ENCODE results near the gene KIF1A. TPM values are rescaled to one million over a fixed set of nuclear protein-coding genes. Genes with fewer than 3 reads are reported as not detected.

KIF1A gene
- total RNA-seq, 1 experiment from 2014 or later, result 298 TPM

DNA sequence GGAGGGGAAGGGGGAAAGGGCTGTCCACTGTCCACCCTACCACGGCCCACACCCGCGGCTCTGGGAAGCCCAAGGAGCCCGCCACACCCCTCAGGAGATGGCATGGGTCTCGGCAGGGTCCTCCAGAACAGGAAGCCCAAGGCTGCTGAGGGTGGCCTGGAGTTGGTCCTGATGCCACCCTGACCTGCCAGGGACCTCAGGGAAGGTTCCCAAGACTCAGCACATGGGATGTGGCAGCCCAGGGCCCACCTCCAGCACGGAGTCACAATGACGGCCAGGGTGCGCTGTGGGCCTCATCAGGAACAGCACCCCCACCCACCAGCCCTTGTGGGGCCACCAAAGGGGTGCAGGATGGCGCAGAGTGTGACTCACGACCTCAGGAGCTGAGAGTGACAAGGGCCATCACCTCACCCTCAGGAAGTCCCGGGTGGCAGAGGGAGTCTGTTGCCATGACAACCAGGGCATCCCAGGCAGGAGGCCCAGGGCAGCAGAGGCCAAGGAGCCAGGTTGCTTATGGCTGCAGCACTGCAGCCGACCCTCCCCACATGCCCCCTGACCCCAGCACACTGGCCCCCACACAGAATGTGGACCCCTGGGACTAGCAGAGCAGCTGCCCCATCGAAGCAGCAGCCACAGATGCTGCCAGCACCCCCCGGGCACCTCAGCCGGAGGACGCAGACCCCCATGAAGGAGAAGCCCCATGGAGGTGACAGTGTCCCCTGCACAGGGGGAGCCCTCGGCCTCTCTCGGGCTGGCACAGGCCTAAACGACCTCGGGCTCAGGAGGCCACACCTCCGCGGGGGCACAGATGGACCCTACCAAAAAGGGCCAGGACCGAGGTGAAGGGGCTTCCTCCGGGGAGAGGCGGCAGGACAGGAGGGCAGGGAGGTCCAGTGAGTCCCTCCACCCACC is 34.3 kb downstream of the KIF1A start:
- H3K27ac Mint-ChIP-seq (ENCODE audit: unreplicated experiment), result no peak overlapping the region
- DNase-seq, result no peak
- TF ChIP-seq, protein P1, sequence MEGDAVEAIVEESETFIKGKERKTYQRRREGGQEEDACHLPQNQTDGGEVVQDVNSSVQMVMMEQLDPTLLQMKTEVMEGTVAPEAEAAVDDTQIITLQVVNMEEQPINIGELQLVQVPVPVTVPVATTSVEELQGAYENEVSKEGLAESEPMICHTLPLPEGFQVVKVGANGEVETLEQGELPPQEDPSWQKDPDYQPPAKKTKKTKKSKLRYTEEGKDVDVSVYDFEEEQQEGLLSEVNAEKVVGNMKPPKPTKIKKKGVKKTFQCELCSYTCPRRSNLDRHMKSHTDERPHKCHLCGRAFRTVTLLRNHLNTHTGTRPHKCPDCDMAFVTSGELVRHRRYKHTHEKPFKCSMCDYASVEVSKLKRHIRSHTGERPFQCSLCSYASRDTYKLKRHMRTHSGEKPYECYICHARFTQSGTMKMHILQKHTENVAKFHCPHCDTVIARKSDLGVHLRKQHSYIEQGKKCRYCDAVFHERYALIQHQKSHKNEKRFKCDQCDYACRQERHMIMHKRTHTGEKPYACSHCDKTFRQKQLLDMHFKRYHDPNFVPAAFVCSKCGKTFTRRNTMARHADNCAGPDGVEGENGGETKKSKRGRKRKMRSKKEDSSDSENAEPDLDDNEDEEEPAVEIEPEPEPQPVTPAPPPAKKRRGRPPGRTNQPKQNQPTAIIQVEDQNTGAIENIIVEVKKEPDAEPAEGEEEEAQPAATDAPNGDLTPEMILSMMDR (IDR thresholded peaks at IDR 0.05; ENCODE audit: unreplicated experiment), result no peak
- H3K4me1 Mint-ChIP-seq (ENCODE audit: low read depth, unreplicated experiment), result no peaks in the 10 kb centered on the region
- CTCF ChIA-PET, result no interaction called here
- H3K27me3 Mint-ChIP-seq (ENCODE audit: unreplicated experiment), result peaks cover 17% of the 10 kb centered on the region
- intact Hi-C loops (cut with micrococcal nuclease; ENCODE audit: unreplicated experiment), result no loop called here
- no TSS peak for BruUV-seq (replicated peaks)
- peaks cover 58% of the 10 kb centered on the region for H3K36me3 Mint-ChIP-seq (ENCODE audit: insufficient read depth, unreplicated experiment)
- H3K9me3 Mint-ChIP-seq (ENCODE audit: low read depth, unreplicated experiment), result no peaks in the 10 kb centered on the region
- no peak overlapping the region for H3K4me3 Mint-ChIP-seq (ENCODE audit: low read depth, unreplicated experiment)

DNA sequence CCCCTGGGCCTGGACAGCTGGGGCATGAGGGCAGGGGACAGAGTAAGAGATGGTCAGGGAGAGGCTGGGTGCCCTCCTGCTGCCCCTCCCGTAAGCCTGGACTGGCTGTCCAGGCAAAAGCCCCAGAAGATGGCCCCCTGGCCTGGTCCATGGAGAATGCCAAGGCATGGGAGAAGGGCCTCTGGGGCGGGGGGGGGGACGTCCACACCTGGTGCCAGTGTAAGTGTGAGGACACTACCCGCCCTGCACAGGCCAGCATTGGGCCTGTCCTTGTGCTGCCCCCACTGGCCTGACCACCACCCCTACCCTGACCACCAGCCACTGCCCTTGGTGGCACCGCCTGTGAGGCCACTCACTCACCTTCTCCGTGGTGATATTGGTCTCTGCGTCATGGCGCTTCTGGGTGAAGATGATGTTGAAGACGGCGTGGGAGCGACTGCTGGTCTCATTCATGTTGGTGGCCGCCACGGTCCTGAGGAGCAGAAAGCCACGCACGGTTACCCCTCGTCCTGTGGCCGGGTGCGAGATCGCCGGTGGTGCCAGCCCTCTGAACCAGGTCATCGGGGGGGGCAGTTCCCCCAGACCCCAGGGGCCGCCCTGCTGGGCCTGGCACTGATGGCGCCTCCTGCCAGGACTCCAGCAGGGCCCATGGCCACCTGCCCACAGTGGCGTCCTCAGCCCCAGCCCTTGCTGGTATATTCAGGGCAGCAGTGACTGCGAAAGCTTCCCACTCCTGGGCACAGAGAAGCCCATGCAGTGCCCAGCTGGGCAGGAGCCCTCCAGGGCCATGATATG is 35.2 kb downstream of the KIF1A start:
- no peaks in the 10 kb centered on the region for H3K4me1 Mint-ChIP-seq (ENCODE audit: low read depth, unreplicated experiment)
- peaks cover 17% of the 10 kb centered on the region for H3K27me3 Mint-ChIP-seq (ENCODE audit: unreplicated experiment)
- TF ChIP-seq, protein P1 (IDR thresholded peaks at IDR 0.05; ENCODE audit: unreplicated experiment), result no peak
- H3K27ac Mint-ChIP-seq (ENCODE audit: unreplicated experiment), result no peak overlapping the region
- H3K9me3 Mint-ChIP-seq (ENCODE audit: low read depth, unreplicated experiment), result no peaks in the 10 kb centered on the region
- no TSS peak for BruUV-seq (replicated peaks)
- peaks cover 50% of the 10 kb centered on the region for H3K36me3 Mint-ChIP-seq (ENCODE audit: insufficient read depth, unreplicated experiment)
- intact Hi-C loops (cut with micrococcal nuclease; ENCODE audit: unreplicated experiment), result no loop called here
- DNase-seq, result no peak
- H3K4me3 Mint-ChIP-seq (ENCODE audit: low read depth, unreplicated experiment), result no peak overlapping the region
- CTCF ChIA-PET, result no interaction called here

GRCh38 chr2:240783819-240784621 is 36.0 kb downstream of the KIF1A start:
- H3K27ac Mint-ChIP-seq (ENCODE audit: unreplicated experiment), result no peak overlapping the region
- no TSS peak for BruUV-seq (replicated peaks)
- TF ChIP-seq, protein P1 (IDR thresholded peaks at IDR 0.05; ENCODE audit: unreplicated experiment), result no peak
- H3K36me3 Mint-ChIP-seq (ENCODE audit: insufficient read depth, unreplicated experiment), result peaks cover 48% of the 10 kb centered on the region
- H3K4me3 Mint-ChIP-seq (ENCODE audit: low read depth, unreplicated experiment), result no peak overlapping the region
- H3K4me1 Mint-ChIP-seq (ENCODE audit: low read depth, unreplicated experiment), result no peaks in the 10 kb centered on the region
- H3K27me3 Mint-ChIP-seq (ENCODE audit: unreplicated experiment), result peaks cover 15% of the 10 kb centered on the region
- intact Hi-C loops (cut with micrococcal nuclease; ENCODE audit: unreplicated experiment), result no loop called here
- no peaks in the 10 kb centered on the region for H3K9me3 Mint-ChIP-seq (ENCODE audit: low read depth, unreplicated experiment)
- CTCF ChIA-PET, result no interaction called here
- no peak for DNase-seq
